B cell (primary cell): ENCODE results near the gene CRAT.

ENCODE experiments used
- CTCF ChIP-seq: fragments of 200-600 bp; IDR thresholded peaks from one replicate; pipeline ENCODE4 v1.8.0; 2022; ENCODE audit warnings: antibody characterized with exemption, mild to moderate bottlenecking
- EZH2 ChIP-seq: IDR thresholded peaks from 2 replicates; pipeline ENCODE4 v1.6.1; 2012; ENCODE audit warnings: borderline replicate concordance, low read depth, mild to moderate bottlenecking, moderate library complexity, low read length; ENCODE audit not compliant: insufficient read depth, poor library complexity, severe bottlenecking

GRCh38 chr9:129068110-129068509 lies 42.5 kb downstream of the CRAT start:
- no peak for TF ChIP-seq CTCF
- no peak for TF ChIP-seq EZH2
